Testis (tissue), 3 donors: ENCODE results near the gene CBARP. TPM values are rescaled to one million over a fixed set of nuclear protein-coding genes. Genes with fewer than 3 reads are reported as not detected.

ENCODE experiments used
- DNase-seq: peaks from one replicate; pipeline ENCODE4 v3.0.0-alpha.2; 2019
- H3K27ac ChIP-seq, 2 donors: fragments of 200-600 bp; sonication (generic); one replicate each; pipeline ENCODE4 v1.5.1; 2019
- H3K27me3 ChIP-seq: fragments of 200-600 bp; sonication (generic); one replicate; pipeline ENCODE4 v1.5.1; 2019
- H3K36me3 ChIP-seq: fragments of 200-600 bp; sonication (generic); one replicate; pipeline ENCODE4 v1.5.1; 2017; ENCODE audit warnings: low read depth; ENCODE audit errors: missing control alignments
- H3K4me1 ChIP-seq: fragments of 200-600 bp; sonication (generic); one replicate; pipeline ENCODE4 v1.5.1; 2019
- H3K4me3 ChIP-seq, 2 donors: fragments of 200-600 bp; sonication (generic); one replicate each; pipeline ENCODE4 v1.5.1; 2017 to 2019
- H3K9me3 ChIP-seq: fragments of 200-600 bp; sonication (generic); one replicate; pipeline ENCODE4 v1.5.1; 2017
- CTCF ChIP-seq, 3 experiments: fragments of 450-650 bp in 2 of 3; fragments of 200-600 bp in 1 of 3; sonication (generic) in 1 of 3; IDR thresholded peaks; one replicate each; pipeline ENCODE4 v1.5.1; 2016 to 2019; ENCODE audit warnings: antibody characterized with exemption in 3 of 3, mild to moderate bottlenecking in 2 of 3, moderate library complexity in 1 of 3
- POLR2A ChIP-seq: fragments of 450-650 bp; IDR thresholded peaks from one replicate; pipeline ENCODE4 v1.6.1; 2017; ENCODE audit warnings: antibody characterized with exemption, mild to moderate bottlenecking, moderate library complexity
- WGBS, 2 donors: methylation state at CpG; one replicate each; pipeline ENCODE4 v1.1.5; 2018; 5-methylcytosine and 5-hydroxymethylcytosine counted together
- intact Hi-C: fragments of 100-400 bp; cut with DNase I; formaldehyde crosslinking; loops from one replicate; pipeline ENCODE4 v1.15.1; 2023; ENCODE audit warnings: low total_unique reads
- polyA plus RNA-seq: library from polyadenylated mRNA; stranded (reverse); fragments of 350-450 nt; fragmentation: Illumina TruSeq; extraction: RNeasy Lipid Tissue Mini Kit (QIAGEN cat#74804); gene quantifications from one replicate; pipeline ENCODE4 v1.2.3, GENCODE V29; 2014; ENCODE audit warnings: low read depth, low replicate concordance; ENCODE audit not compliant: insufficient read depth
- total RNA-seq, 2 donors: library from RNA; depleted of rRNA; stranded (reverse); fragments of >200 nt; gene quantifications; one replicate each; pipeline ENCODE4 v1.2.3, GENCODE V29; 2016

Gene CBARP
- total and polyA plus RNA-seq, 3 donors from 2014 or later, result 1.5 to 6.6 (median 5.2) TPM

- WGBS, 2 donors, result 79 to 89% methylated on average over 5 to 15 of the region's 15 CpGs
- H3K36me3 ChIP-seq, result no peaks in the 10 kb centered on the region
Observed at GRCh38 chr19:1231729-1232637, 5.8 kb downstream of the CBARP start.

GRCh38 chr19:1230783-1231489, 6.9 kb downstream of the CBARP start:
- no peak overlapping the region for H3K4me3 ChIP-seq
- H3K27ac ChIP-seq, result no peak overlapping the region
- H3K27me3 ChIP-seq, result no peaks in the 10 kb centered on the region
- no peak for DNase-seq
- 62 to 83% methylated on average over 29 to 38 of the region's 38 CpGs for WGBS, 2 donors
- intact Hi-C loops, result no loop called here
- no peaks in the 10 kb centered on the region for H3K36me3 ChIP-seq
- peaks cover 18% of the 10 kb centered on the region for H3K4me1 ChIP-seq
- no peaks in the 10 kb centered on the region for H3K9me3 ChIP-seq
- no peak for TF ChIP-seq POLR2A
- TF ChIP-seq CTCF (IDR thresholded peaks at IDR 0.05), result no peak

More at GRCh38 chr19:1231729-1232637, 5.8 kb downstream of the CBARP start:
- DNase-seq, result no peak
- intact Hi-C loops, result no loop called here
- Histone ChIP-seq H3K27ac (peak overlapping the region in 1 of 2 donors; percentile 39), H3K4me3 (no peak overlapping the region), H3K9me3 (no peaks in the 10 kb centered on the region), H3K4me1 (peaks cover 20% of the 10 kb centered on the region), H3K27me3 (no peaks in the 10 kb centered on the region)
- no peak for TF ChIP-seq POLR2A
- TF ChIP-seq CTCF (IDR thresholded peaks at IDR 0.05), result no peak

DNA sequence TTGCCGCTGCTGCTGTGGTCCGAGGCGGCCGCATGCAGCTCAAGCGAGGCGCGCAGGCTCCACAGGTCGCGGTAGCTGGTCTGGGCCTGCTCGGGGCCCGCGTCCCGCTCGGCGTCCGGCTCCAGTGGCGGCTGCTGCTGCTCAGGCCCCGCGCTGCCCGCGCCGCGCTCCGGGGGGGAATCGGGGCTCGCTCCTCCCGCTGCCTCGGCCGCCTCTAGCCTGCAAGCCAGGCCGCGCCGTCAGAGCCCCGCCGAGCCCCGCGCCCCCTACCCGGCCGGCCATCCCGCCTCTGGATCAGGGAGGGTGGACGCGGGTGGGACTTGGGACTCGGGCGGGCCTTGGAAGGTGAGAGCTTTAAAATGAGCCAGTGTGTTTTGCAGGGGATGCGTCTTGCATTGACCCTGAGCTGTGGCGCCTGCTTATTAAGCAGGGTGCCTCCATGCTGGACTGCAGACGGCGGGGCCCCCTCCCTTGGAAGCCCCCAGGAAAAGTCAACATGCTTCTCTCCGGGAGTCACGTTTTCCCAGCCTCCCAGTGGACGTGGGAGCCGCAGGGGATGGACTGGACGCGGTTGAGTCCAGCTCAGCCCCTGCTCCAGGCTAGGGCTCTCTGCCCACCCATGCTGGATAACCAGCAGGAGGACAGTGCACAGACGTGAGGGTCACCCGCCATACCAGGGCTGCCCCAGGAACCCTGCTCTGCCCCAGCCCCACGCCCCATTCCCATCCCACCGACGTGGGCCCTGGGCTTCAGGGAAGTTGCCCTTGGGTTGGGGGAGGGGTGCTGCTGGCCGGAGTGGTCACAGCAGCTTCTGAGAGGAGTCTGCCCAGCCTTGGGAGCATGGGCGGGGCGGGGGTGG, 7.7 kb downstream of the CBARP start:
- H3K4me1 ChIP-seq, result peaks cover 18% of the 10 kb centered on the region
- TF ChIP-seq POLR2A (no peak), CTCF (IDR thresholded peaks at IDR 0.05) (no peak)
- H3K36me3 ChIP-seq, result no peaks in the 10 kb centered on the region
- no peak for DNase-seq
- H3K4me3 ChIP-seq, result no peak overlapping the region
- H3K27ac ChIP-seq, result no peak overlapping the region
- no peaks in the 10 kb centered on the region for H3K27me3 ChIP-seq
- intact Hi-C loops, result no loop called here
- H3K9me3 ChIP-seq, result no peaks in the 10 kb centered on the region
- WGBS, 2 donors, result 77% methylated on average over 59 of the region's 61 CpGs; no CpG with 5 or more reads in 1 of the 2 donors

- TF ChIP-seq CTCF (IDR thresholded peaks at IDR 0.05) (no peak), POLR2A (no peak)
- no peak for DNase-seq
- Histone ChIP-seq H3K36me3 (no peaks in the 10 kb centered on the region), H3K27ac (no peak overlapping the region), H3K27me3 (no peaks in the 10 kb centered on the region), H3K4me3 (peak overlapping the region in 1 of 2 donors; percentile 26), H3K9me3 (no peaks in the 10 kb centered on the region), H3K4me1 (peaks cover 18% of the 10 kb centered on the region)
- 94 to 97% methylated on average over 28 to 155 of the region's 158 CpGs for WGBS, 2 donors
- intact Hi-C loops, result no loop called here
Observed at GRCh38 chr19:1229056-1229923, 8.5 kb downstream of the CBARP start.
